LoVo (cell line): Measurements from ENCODE around the gene PIERCE2.
"Not testable (repeated sequence)": the region's sequence is repeated elsewhere in the genome, so short reads cannot be mapped to it uniquely, and the experiment has no call there.

Experiments used
- DNase-seq: peaks from one replicate; pipeline ENCODE4 v3.0.0-alpha.2; 2016; ENCODE audit warnings: low spot score

Gene PIERCE2

GRCh38 chr15:55408012-55408928, at the start of gene PIERCE2, which contains the start of gene CCPG1:
Gene PIERCE2 (plus strand): TSS chr15:55408495. CDS start chr15:55408769, 274 bp downstream.
Gene CCPG1 (minus strand): TSS chr15:55408359. CDS start chr15:55389424, 18,935 bp downstream.
- peak; percentile 99 for DNase-seq

DNA sequence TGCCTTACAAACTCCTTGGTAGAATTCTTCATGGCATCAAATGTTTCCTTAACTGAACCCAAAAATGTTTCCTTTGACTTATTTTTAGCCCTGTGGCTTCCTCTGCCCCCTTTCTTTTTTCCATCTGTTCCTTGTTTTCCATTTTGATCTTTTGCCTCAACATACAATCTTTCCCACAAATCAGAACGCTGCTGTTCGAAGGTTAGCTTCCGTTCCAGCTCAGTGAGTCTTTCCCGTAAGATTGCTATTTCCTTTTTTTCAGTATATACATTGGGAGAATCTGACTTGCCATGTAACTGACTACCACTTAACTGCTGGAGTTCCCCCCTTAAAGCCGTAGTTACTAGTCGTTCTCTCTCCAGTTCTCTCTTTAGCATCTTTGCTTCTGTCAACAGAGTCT, 48.0 kb upstream of the PIERCE2 start:
- DNase-seq = no peak

- no peak for DNase-seq
Measured at GRCh38 chr15:55361048-55361447, 47.2 kb upstream of the PIERCE2 start.

DNA sequence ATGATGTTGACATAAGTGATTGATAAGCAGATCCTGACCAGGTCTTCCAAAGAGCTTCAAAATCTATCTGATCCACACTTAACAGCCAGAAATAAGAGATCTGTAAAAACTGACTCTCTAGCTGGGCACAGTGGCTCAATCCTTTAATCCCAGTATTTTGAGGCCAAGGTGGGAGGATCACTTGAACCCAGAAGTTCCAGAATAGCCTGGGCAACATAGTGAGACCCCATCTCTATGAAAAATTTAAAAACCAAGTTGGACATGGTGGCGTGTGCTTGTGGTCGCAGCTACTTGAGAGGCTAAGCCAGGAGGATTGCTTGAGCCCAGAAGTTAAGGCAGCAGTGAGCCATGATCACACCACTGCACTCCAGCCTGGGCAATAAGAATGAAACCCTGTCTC, 45.7 kb upstream of the PIERCE2 start:
- DNase-seq = no peak

DNA sequence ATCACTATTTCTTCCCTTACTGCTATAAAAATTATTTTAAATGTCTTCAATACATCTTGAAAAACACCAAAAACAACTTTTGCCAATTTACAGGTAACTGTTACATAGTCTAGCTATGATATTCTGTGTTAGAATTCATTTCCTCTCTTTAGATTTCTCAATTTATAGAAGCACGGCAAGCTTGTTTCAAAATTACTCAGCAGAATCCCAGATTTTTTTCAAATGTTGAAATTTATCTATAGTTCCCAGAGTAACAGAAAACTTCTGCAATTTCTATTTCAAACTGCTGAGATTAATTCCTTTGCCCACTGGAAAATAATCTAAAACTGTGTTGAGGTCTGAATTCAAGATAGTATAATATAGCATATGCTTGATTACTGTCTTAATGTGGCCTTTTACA, 41.3 kb upstream of the PIERCE2 start:
- no peak for DNase-seq

DNA sequence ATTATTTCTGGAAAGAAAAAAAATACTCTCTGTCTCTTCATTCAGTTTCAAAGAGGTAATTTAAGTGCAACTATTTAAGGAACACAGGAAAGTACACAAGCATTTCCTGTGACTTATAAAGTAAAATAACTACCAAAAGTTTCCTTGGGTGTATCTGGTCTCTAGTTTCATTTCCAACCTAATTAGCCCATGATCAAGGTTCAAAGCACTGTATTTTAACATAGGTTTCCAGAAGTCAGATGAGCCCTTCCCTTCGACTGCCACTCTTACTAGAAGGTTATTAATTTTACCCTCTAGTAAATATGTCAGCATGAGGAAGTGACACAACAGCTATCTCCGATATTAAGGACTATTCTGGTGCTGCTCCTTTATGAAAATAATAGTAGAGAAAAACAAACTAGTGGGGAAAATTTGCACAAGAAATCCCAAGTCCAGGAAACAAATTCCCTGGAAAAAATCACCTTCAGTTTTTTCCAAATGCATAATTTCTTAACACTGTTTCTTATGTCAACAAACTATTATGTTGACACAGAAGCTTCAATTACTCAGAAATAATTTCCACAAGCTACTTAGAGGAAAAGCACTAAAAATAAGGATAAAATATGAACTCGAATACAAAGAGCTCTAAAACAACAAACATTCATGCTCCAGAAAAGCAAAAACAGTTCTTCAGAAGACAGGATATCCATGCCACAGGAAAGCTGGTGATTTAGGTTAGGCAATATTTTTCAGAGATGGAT, 35.4 kb upstream of the PIERCE2 start:
- no peak for DNase-seq

- no peak for DNase-seq
Measured at GRCh38 chr15:55379095-55379494, 29.2 kb upstream of the PIERCE2 start.

- no peak for DNase-seq
Measured at GRCh38 chr15:55381595-55381994, 26.7 kb upstream of the PIERCE2 start.

- no peak for DNase-seq
Measured at GRCh38 chr15:55383687-55384086, 24.6 kb upstream of the PIERCE2 start.

- no peak for DNase-seq
Measured at GRCh38 chr15:55387027-55387426, 21.3 kb upstream of the PIERCE2 start.

GRCh38 chr15:55389264-55389607, 19.1 kb upstream of the PIERCE2 start:
- DNase-seq = peak; percentile 29

DNA sequence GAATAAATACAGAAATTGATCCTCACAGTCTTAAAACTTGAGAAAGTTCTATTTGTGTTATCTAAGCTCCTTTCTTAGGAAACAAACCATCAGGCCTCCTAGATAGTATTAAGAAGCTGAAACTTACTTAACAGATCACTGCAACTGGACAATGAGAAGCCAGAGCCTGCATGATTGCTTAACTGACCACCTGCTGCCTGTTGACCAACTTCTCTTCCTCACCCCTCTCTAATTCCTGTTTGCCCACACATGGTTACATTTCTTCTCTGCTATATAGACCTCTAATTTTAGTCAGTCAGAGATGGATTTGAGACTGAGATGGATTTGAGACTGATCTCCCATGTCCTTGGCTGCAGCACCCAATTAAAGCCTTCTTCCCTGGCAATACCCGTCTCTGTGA, 13.6 kb upstream of the PIERCE2 start:
- no peak for DNase-seq

- DNase-seq = no peak
Measured at GRCh38 chr15:55398243-55398642, 10.1 kb upstream of the PIERCE2 start.

- not testable (repeated sequence) for DNase-seq
Measured at GRCh38 chr15:55400050-55400449, 8.2 kb upstream of the PIERCE2 start.

GRCh38 chr15:55401786-55402246, 6.5 kb upstream of the PIERCE2 start:
- DNase-seq = no peak

GRCh38 chr15:55402707-55403106, 5.6 kb upstream of the PIERCE2 start:
- no peak for DNase-seq

DNA sequence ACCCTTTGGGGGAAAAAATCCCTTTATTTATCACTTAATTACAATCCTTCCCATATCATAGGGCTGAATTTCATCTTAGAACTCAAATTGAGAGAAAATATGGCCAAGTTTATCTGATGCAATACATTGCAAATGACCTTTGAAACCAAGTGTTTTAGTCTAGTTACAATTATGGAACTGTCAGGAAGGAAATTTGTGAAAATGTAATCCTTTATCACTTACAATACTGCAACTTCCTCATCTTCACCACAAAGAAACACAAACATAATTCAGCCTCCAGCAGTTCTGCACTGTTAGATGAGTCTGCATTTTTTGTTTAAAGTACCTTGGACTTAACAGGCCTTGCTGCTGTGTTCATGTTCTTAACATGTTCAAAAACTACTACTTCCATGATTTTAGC, 4.8 kb upstream of the PIERCE2 start:
- peak; percentile 77 for DNase-seq

DNA sequence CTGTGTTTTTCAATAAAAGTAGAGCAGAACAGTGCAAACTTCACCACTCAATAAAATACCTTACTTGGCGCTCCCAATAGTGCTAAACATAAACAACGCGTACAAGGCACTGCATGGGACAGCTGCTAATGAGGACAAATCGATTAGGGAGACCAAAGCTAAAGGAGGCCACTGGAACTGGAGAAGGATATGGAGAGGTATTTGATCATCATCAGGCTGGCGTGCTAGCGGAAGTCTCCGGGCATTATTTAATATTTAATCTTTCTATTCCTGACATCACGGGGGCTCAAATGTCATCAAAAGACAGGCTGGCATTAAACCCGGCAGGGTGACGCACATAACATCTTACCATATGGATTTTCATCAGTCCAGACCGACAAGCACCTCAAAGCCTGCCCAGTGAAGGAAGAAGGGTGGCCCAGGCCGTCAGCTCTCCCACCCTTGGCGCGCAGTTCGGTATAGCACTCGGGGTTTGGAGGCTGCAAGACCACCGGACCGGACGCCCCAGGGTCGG, 740 bp upstream of the PIERCE2 start:
- DNase-seq = peak; percentile 56

DNA sequence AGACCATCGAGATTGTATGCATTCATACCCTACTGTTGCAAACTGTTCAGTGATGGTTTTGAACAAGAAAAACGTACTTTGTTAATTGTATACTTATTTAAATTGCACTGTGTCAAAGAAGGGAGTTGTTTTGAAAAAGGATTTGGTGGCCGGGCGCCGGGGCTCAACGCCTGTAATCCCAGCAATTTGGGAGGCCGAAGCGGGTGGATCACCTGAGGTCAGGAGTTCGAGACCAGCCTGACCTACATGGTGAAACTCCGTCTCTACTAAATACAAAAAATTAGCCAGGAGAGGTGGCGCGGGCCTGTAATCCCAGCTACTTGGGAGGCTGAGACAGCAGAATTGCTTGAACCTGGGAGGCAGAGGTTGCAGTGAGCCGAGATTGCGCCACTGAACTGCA, 681 bp downstream of the PIERCE2 start:
- DNase-seq = not testable (repeated sequence)

DNA sequence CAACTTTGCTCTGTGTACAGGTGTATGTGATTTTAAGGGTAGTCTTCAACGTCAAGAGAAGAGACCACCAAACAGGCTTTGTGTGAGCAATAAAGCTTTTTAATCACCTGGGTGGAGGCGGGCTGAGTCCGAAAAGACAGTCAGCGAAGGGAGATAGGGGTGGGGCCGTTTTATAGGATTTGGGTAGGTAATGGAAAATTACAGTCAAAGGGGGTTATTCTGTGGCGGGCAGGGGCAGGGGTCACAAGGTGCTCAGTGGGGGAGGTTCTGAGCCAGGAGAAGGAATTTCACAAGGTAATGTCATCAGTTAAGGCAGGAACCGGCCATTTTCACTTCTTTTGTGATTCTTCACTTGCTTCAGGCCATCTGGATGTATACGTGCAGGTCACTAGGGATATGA, 9.4 kb downstream of the PIERCE2 start:
- DNase-seq = not testable (repeated sequence)

DNA sequence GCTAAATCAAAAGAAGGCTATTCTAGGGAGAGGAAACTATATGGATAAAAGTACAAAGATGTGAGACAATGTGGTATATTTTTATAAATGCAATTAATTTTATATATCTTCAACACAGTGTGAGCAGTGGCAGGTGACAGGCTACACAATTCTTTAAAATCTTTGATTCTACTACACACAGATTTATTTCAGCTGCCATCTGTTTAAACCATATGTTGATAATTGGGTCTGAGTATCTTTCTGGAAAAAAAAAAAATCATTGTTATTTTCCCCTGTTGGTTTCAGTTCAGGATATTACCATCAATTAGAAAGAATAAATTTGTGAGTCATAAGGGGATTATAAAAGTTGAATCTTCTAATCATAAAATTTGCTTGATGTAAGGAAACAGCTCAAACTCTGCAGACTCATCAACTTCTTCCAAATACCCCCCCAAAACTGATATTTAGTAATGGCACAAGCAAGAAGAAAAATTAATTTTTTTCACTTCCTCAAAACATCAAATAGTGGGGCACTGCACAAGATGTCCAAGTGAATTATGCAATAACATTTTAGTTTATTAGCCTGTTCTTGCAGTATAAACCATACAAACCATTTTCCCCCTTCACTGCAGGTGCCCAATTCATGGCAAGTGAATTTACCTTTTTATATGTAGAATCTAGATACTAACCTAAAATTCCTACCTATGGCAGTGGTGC, 12.0 kb downstream of the PIERCE2 start:
- no peak for DNase-seq

DNA sequence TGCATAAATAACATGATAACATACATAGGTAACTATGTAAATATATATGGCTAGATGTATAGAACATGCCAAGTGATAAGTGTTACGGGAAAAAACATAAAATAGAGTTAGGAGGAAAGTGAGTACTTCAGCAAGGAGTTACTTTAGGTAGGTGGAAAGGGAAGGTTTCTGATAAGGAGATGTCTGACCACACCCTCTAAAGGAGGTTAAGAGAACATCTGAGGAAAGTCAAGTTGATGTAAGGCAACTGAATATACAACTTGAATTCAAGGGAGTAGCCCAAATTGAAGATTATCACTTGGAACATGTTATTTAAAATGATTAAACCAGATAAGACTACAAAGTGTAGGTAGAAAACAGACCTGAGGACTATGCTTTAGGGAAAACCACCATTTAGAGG, 13.8 kb downstream of the PIERCE2 start:
- no peak for DNase-seq
